ENCODE data around the gene LIMK2.

GRCh38 chr22:31263896-31264640, 52.0 kb downstream of the LIMK2 start:
- no peak for TF ChIP-seq POLR2A (IDR thresholded peaks at IDR 0.05)
- no peak for TF ChIP-seq CTCF (IDR thresholded peaks at IDR 0.05 in 8 of 11, conservative IDR thresholded peaks at IDR 0.05 in 3 of 11)
- no peak for TF ChIP-seq POLR2AphosphoS5 (IDR thresholded peaks at IDR 0.05)

Measured in spleen (tissue), 7 donors.